Activated naive CD8-positive, alpha-beta T cell treated with anti-CD3 and anti-CD28 coated beads, Interleukin-2, amount 50 U/mL, for 24 hours (primary cell): ENCODE measurements around the gene GTF2IRD1.

Source experiments
- ATAC-seq: fragments of 150-1000 bp; cut with Tn5 transposase; one replicate; pipeline ENCODE4 v1.10.0; 2021
- DNase-seq: peaks from one replicate; pipeline ENCODE4 v3.0.0; 2021
- H3K27ac Mint-ChIP-seq: one replicate; pipeline ENCODE4 v1.8.0; 2021; ENCODE audit warnings: mild to moderate bottlenecking, mixed read lengths
- H3K27me3 Mint-ChIP-seq: one replicate; pipeline ENCODE4 v1.8.0; 2021; ENCODE audit warnings: mixed read lengths
- H3K36me3 Mint-ChIP-seq: one replicate; pipeline ENCODE4 v1.8.0; 2021; ENCODE audit warnings: low read depth, mixed read lengths
- H3K4me1 Mint-ChIP-seq: one replicate; pipeline ENCODE4 v1.8.0; 2021; ENCODE audit warnings: mixed read lengths
- H3K4me3 Mint-ChIP-seq: one replicate; pipeline ENCODE4 v1.8.0; 2021; ENCODE audit warnings: mild to moderate bottlenecking, moderate library complexity, mixed read lengths
- H3K9me3 Mint-ChIP-seq: one replicate; pipeline ENCODE4 v1.8.0; 2021; ENCODE audit warnings: mixed read lengths

The GTF2IRD1 gene

DNA sequence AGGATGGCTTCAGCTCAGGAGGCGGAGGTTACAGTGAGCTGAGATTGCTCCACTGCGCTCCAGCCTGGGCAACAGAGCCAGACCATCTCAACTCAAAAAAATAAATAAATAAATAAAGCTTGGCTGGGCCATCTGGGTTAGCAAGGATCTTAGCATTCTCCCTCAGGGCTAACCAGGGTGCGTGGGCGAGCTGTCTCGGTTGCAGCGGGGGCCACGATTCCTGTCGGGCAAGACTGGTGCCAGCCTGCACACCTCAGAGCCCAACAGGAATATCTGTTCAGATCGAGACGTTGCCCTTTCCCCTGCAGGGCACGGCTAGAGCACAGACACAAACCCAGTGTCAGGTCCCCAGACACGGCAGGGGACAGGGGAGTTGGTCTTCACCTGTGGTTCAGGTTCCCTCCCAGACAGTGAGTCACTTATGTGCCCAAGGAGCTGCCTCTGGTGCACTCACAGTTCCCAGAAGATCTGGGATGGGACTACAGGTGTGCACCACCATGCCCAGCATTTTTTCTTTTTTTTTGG is 128.3 kb downstream of the GTF2IRD1 start:
- ATAC-seq (no peak), DNase-seq (no peak)
- no peaks in the 10 kb centered on the region for H3K4me1 Mint-ChIP-seq
- no peaks in the 10 kb centered on the region for H3K27me3 Mint-ChIP-seq
- H3K4me3 Mint-ChIP-seq, result no peak overlapping the region
- H3K36me3 Mint-ChIP-seq, result no peaks in the 10 kb centered on the region
- no peaks in the 10 kb centered on the region for H3K9me3 Mint-ChIP-seq
- H3K27ac Mint-ChIP-seq, result no peak overlapping the region

- Mint-ChIP-seq H3K36me3 (no peaks in the 10 kb centered on the region), H3K9me3 (no peaks in the 10 kb centered on the region), H3K4me3 (no peak overlapping the region), H3K27me3 (no peaks in the 10 kb centered on the region), H3K4me1 (peaks cover 2% of the 10 kb centered on the region), H3K27ac (no peak overlapping the region)
- ATAC-seq, result no peak
- DNase-seq, result no peak
Measured at GRCh38 chr7:74582447-74583039, 128.8 kb downstream of the GTF2IRD1 start.

GRCh38 chr7:74583630-74584029 is 129.9 kb downstream of the GTF2IRD1 start:
- no peak for DNase-seq
- Mint-ChIP-seq H3K27ac (no peak overlapping the region), H3K4me1 (peaks cover 2% of the 10 kb centered on the region), H3K9me3 (no peaks in the 10 kb centered on the region), H3K4me3 (no peak overlapping the region), H3K36me3 (no peaks in the 10 kb centered on the region), H3K27me3 (no peaks in the 10 kb centered on the region)
- ATAC-seq, result no peak

DNA sequence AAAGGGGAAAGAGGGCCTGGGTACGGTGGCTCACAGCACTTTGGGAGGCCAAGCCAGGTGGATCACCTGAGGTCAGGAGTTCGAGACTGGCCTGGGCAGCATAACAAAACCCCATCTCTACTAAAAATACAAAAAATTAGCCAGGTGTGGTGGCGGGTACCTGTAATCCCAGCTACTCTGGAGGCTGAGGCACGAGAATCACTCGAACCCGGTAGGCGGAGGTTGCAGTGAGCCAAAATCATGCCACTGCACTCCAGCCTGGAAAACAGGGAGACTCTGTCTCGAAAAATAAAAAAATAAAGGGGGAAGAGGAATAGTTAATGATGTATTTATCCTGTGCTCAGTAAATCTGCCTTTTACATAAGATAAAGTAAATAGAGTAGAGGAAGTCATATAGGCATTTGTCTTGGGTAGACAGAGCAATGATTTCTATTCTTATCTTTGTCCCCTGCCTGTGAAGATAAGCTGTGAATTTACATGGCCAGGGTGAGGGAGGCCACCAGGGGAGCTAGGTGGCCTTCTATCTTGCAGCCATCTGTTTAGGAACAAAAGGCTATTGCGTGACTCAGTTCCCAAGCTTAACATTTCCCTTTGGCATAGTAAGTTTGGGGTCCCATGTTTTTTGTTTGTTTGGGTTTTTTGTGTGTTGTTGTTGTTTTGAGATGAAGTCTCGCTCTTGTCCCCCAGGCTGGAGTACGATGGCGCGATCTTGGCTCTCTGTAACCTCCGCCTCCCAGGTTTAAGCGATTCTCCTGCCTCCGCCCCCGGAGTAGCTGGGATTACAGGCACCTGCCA is 130.7 kb downstream of the GTF2IRD1 start:
- H3K4me1 Mint-ChIP-seq, result peaks cover 2% of the 10 kb centered on the region
- DNase-seq (no peak), ATAC-seq (no peak)
- H3K27me3 Mint-ChIP-seq, result no peaks in the 10 kb centered on the region
- H3K27ac Mint-ChIP-seq, result no peak overlapping the region
- H3K36me3 Mint-ChIP-seq, result no peaks in the 10 kb centered on the region
- no peak overlapping the region for H3K4me3 Mint-ChIP-seq
- H3K9me3 Mint-ChIP-seq, result no peaks in the 10 kb centered on the region

DNA sequence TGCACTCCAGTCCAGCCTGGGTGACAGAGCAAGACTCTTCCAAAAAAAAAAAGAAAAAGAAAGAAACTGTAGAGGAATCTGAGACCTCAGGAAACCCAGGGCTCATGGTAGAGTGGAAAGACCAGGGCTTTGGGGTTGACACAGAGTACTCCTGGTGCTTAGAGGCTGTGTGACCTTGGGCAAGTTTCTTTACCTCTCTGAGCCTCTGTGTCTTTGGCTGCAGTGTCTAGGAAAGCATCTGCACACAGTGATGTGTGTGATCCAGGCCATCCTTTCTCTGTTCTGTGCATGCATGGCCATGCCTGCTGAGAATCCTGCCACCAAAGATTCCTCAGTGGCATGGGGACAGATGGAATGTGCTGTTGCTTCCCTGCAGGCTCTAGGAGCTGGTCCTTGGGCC is 132.1 kb downstream of the GTF2IRD1 start:
- Mint-ChIP-seq H3K27ac (no peak overlapping the region), H3K4me1 (peaks cover 2% of the 10 kb centered on the region), H3K27me3 (no peaks in the 10 kb centered on the region)

DNA sequence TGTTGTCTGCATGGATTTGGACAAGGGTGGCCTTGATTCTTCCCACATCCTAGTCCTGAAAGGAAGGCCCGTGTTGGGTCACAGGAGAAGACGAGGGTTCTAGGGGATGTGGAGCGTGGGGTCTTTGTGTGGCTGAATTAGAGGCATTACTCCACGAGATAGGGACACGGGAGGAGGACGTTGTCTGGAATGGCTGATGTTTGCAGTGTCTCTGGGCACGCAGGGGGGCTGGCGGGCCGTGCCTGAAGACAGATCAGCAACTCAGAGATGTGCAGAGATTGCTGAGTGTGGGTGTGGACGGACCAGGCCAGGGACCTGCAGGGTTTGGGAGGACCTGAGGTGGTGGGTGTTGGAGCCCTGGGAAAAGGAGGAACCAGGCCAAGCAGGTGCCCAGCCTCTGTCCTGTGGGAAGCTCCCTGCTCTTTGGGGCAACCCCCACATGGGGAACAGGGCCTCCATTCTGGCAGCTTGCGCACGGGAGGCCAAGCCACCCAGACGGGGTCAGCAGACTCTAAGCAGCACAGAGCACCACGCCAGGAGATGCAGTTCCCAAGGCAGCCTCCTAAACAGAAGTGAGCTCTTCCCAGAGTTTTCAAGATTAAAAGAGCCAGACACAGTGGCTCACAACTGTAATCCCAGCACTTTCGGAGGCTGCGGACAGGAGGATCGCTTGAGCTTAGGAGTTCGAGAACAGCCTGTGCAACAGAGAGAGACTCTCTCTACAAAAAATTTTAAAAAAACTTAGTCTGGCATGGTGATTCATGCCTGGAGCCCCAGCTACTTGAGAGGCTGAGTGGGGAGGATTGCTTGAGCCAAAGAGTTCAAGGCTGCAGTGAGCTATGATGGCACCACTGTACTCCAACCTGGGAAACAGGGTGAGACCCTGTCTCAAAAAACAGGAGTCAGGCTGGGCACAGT is 132.8 kb downstream of the GTF2IRD1 start:
- no peaks in the 10 kb centered on the region for H3K36me3 Mint-ChIP-seq
- H3K4me1 Mint-ChIP-seq, result peaks cover 2% of the 10 kb centered on the region
- DNase-seq, result no peak
- no peaks in the 10 kb centered on the region for H3K27me3 Mint-ChIP-seq
- no peak for ATAC-seq
- no peaks in the 10 kb centered on the region for H3K9me3 Mint-ChIP-seq
- H3K4me3 Mint-ChIP-seq, result no peak overlapping the region
- H3K27ac Mint-ChIP-seq, result no peak overlapping the region

More for the DNA sequence above, 132.1 kb downstream of the GTF2IRD1 start:
- no peak for DNase-seq
- Mint-ChIP-seq H3K4me3 (no peak overlapping the region), H3K36me3 (no peaks in the 10 kb centered on the region), H3K9me3 (no peaks in the 10 kb centered on the region)
- ATAC-seq, result no peak

GRCh38 chr7:74587435-74588126 is 133.9 kb downstream of the GTF2IRD1 start:
- H3K36me3 Mint-ChIP-seq, result no peaks in the 10 kb centered on the region
- no peak for DNase-seq
- H3K4me3 Mint-ChIP-seq, result no peak overlapping the region
- no peaks in the 10 kb centered on the region for H3K9me3 Mint-ChIP-seq
- H3K4me1 Mint-ChIP-seq, result peaks cover 2% of the 10 kb centered on the region
- ATAC-seq, result no peak
- no peak overlapping the region for H3K27ac Mint-ChIP-seq
- no peaks in the 10 kb centered on the region for H3K27me3 Mint-ChIP-seq

DNA sequence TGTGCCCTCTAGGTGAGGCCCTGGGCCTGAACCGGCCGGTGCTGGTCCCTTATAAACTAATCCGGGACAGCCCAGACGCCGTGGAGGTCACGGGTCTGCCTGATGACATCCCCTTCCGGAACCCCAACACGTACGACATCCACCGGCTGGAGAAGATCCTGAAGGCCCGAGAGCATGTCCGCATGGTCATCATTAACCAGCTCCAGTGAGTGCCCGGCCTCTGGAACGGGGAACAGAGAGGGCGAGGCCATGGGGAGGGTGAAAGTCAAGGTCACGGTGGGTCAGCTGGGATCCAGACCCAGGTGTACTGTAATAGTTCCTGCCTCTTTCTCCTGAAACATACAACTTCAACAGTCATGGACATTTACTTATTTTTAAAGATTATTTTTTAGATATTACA is 137.1 kb downstream of the GTF2IRD1 start:
- H3K9me3 Mint-ChIP-seq, result no peaks in the 10 kb centered on the region
- no peak overlapping the region for H3K4me3 Mint-ChIP-seq
- H3K4me1 Mint-ChIP-seq, result peaks cover 2% of the 10 kb centered on the region
- no peaks in the 10 kb centered on the region for H3K36me3 Mint-ChIP-seq
- no peak overlapping the region for H3K27ac Mint-ChIP-seq
- no peak for ATAC-seq
- H3K27me3 Mint-ChIP-seq, result no peaks in the 10 kb centered on the region
- DNase-seq, result no peak

GRCh38 chr7:74598558-74598957 is 144.9 kb downstream of the GTF2IRD1 start:
- Mint-ChIP-seq H3K36me3 (no peaks in the 10 kb centered on the region), H3K27me3 (no peaks in the 10 kb centered on the region), H3K27ac (no peak overlapping the region), H3K4me3 (no peak overlapping the region), H3K4me1 (peaks cover 9% of the 10 kb centered on the region), H3K9me3 (no peaks in the 10 kb centered on the region)
- ATAC-seq (peak; percentile 39), DNase-seq (no peak)

GRCh38 chr7:74599244-74599643 is 145.5 kb downstream of the GTF2IRD1 start:
- Mint-ChIP-seq H3K36me3 (no peaks in the 10 kb centered on the region), H3K4me1 (peaks cover 9% of the 10 kb centered on the region), H3K27ac (peak overlapping the region; percentile 17), H3K27me3 (no peaks in the 10 kb centered on the region), H3K9me3 (no peaks in the 10 kb centered on the region), H3K4me3 (no peak overlapping the region)
- peak; percentile 42 for ATAC-seq
- no peak for DNase-seq

DNA sequence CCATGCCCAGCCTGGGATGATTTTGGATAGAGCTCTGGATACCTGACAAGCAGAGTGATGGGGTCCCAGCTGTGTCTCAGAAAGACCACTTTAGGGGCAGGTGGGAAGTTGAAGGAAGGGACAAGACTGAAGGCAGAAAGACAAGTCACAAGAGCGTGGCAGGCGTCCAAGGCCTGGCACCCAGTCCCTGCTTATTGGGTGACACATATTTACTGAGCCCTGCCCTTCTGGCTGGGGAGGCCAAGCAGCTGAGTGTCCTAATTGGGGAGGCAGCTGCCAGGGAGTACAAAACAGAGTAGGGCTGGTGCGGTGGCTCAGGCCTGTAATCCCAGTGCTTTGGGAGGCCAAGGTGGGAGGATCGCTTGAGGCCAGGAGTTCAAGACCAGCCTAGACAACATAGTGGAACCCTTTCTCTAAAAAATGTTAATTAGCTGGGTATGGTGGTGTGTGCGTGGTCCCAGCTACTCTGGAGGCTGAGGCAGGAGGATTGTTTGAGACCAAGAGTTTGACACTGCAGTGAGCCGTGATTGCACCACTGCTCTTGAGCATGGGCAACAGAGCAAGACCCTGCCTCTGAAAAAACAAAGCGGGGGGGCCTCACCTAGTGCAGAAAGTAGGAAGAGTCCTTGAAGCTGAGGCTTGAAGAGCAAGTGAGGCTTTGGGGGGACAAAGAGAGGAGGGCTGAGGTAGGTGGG is 150.8 kb downstream of the GTF2IRD1 start:
- DNase-seq, result no peak
- Mint-ChIP-seq H3K4me3 (no peak overlapping the region), H3K27ac (no peak overlapping the region), H3K9me3 (no peaks in the 10 kb centered on the region), H3K36me3 (no peaks in the 10 kb centered on the region), H3K4me1 (peaks cover 13% of the 10 kb centered on the region), H3K27me3 (peaks cover 4% of the 10 kb centered on the region)
- no peak for ATAC-seq

DNA sequence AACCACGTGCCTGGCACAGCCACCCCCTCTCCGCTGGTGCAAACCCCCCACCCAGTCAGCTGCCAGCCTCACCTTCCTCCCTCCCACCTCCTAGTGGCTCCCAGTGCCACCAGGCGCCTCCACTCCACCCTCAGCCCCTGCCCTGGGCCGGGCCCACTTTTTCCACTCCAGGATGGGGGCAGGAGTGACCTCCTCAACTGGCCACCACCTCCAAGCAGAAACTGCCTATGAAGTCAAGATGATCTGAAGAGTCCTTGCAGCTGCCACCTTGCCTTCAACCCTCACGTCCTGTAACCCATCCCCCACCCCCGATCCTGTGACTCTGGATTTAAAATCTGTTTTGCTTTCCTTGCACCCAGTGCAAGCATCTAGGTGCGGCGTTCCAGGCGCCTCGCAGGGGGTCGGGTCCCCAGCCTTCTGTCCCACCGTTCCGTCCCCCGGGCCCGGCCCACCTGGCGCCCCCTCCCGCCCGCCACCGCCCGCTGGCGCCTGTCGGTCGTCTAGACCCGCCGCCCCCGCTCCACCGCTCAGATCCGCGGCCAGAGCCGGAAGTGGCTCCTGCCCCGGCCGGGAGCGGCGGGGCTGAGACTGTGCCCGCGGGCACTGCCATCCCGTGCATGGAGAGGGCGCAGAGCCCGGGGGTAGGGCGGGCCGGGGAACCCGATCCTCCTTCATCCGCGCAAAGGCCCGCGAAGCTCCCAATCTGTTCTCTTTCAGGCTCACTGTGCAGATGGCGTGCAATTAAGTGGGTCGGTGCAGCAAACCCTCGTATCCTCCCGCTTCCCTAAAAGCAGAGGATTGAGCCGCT is 152.6 kb downstream of the GTF2IRD1 start:
- Mint-ChIP-seq H3K27ac (no peak overlapping the region), H3K27me3 (peaks cover 8% of the 10 kb centered on the region), H3K4me1 (peaks cover 12% of the 10 kb centered on the region), H3K36me3 (no peaks in the 10 kb centered on the region), H3K4me3 (peak overlapping the region; percentile 64), H3K9me3 (no peaks in the 10 kb centered on the region)
- ATAC-seq (peak; percentile 68), DNase-seq (peak; percentile 57)

DNA sequence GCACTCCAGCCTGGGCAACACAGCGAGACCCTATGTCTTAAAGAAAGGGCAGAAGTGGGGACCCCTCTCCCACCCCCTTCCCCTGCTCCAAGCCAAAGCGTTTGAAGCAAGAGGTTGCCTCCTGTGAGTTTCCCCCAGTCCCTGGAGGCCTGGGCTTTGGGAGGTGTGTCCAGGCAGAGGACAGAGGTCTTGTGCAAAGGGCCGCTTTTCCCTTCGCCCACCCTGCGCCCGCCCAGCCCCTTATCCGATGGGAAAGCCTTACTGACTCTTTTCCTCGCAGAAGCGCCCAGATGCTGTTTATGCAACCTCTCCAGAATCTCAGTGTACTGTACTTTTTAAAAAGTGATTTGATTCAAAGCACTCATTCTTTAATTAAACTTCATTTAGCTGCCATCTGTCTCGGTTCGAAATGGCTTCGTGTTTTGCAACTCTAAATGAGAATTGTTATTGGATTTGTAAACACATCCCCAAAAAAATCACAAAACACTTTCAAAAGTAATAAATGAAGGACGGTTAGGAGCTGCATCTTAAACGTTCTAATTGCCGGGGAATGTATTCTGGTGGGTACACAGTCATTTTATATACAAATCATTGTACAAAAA is 153.3 kb downstream of the GTF2IRD1 start:
- Mint-ChIP-seq H3K27ac (no peak overlapping the region), H3K9me3 (no peaks in the 10 kb centered on the region), H3K36me3 (no peaks in the 10 kb centered on the region), H3K4me1 (peaks cover 12% of the 10 kb centered on the region), H3K27me3 (peaks cover 8% of the 10 kb centered on the region), H3K4me3 (peak overlapping the region; percentile 32)
- ATAC-seq, result no peak
- no peak for DNase-seq
